ENCODE measurements around the gene ZNF664. TPM values are rescaled to one million over a fixed set of nuclear protein-coding genes. Genes with fewer than 3 reads are reported as not detected.

ZNF664 gene
- polyA plus RNA-seq, 1 donor from 2014 or later = 146 TPM

DNA sequence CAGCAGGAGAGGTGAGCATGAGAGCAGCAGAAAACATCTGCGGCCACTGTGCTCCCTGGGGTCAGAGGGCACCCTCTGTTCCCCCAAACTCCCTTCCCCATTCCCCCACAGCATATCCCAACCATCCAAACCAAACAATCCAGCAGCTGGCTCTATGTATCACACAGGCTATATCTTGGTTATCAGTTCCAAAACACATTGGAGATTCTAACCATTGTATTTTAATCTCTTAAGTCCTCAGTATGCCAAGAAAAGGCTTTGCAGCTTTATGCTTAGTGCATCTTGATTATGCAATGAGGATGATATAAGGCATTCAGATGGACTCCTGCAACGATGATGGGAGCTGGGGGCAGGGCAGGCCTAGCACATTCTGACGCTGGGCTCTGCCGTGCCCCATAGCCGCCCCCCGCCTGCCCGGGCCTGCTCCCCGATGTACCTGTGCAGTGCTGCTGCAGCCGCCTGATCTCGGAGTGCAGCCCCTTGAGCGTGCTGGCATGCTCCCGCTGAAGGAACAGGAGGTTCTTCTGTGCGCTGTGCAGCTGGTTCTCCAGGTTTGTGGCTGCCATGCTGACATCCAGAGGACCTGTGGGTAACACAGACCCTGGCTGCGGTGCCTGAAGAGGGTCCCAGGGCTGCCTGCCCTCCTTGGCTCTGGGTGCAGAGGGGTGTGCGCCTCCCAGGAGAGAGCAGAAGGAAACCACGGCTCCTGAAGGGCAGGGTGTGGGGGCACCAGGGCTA, 29.9 kb upstream of the ZNF664 start:
- H3K79me2 ChIP-seq (replicated peaks; ENCODE audit: insufficient read depth, low read length) = no peaks in the 10 kb centered on the region
- H2AFZ ChIP-seq (ENCODE audit: low read depth, low read length) = no peak overlapping the region
- no peaks in the 10 kb centered on the region for H3F3A ChIP-seq (ENCODE audit: insufficient read depth, low read length, poor library complexity, severe bottlenecking)
- no peaks in the 10 kb centered on the region for H3K36me3 ChIP-seq (ENCODE audit: insufficient read depth, low read length)
- no peak overlapping the region for H3K4me3 ChIP-seq (ENCODE audit: low read length)
- TF ChIP-seq MXI1 (conservative IDR thresholded peaks at IDR 0.05; ENCODE audit: poor library complexity, severe bottlenecking) = no peak
- no peak for TF ChIP-seq POLR2AphosphoS5 (IDR thresholded peaks at IDR 0.05)
- no peak for TF ChIP-seq RAD21 (conservative IDR thresholded peaks at IDR 0.05)
- TF ChIP-seq EP300 (conservative IDR thresholded peaks at IDR 0.05; ENCODE audit: poor library complexity, severe bottlenecking) = no peak
- TF ChIP-seq, protein P1, sequence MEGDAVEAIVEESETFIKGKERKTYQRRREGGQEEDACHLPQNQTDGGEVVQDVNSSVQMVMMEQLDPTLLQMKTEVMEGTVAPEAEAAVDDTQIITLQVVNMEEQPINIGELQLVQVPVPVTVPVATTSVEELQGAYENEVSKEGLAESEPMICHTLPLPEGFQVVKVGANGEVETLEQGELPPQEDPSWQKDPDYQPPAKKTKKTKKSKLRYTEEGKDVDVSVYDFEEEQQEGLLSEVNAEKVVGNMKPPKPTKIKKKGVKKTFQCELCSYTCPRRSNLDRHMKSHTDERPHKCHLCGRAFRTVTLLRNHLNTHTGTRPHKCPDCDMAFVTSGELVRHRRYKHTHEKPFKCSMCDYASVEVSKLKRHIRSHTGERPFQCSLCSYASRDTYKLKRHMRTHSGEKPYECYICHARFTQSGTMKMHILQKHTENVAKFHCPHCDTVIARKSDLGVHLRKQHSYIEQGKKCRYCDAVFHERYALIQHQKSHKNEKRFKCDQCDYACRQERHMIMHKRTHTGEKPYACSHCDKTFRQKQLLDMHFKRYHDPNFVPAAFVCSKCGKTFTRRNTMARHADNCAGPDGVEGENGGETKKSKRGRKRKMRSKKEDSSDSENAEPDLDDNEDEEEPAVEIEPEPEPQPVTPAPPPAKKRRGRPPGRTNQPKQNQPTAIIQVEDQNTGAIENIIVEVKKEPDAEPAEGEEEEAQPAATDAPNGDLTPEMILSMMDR (IDR thresholded peaks at IDR 0.05; ENCODE audit: poor library complexity, severe bottlenecking) = no peak
- no peak for TF ChIP-seq REST (IDR thresholded peaks at IDR 0.05; ENCODE audit: borderline replicate concordance)
- no peak for TF ChIP-seq TAF1 (IDR thresholded peaks at IDR 0.05; ENCODE audit: low read depth)
- TF ChIP-seq EZH2 (IDR thresholded peaks at IDR 0.05; ENCODE audit: borderline replicate concordance, insufficient read depth, low read length, poor library complexity, severe bottlenecking) = no peak
- no peak for TF ChIP-seq SMC3 (conservative IDR thresholded peaks at IDR 0.05; ENCODE audit: poor library complexity)
- no peak overlapping the region for H3K4me2 ChIP-seq (ENCODE audit: low read length)
- H3K27me3 ChIP-seq (ENCODE audit: insufficient read depth, low read depth, low read length) = no peaks in the 10 kb centered on the region
- H4K20me1 ChIP-seq (ENCODE audit: insufficient read depth) = no peaks in the 10 kb centered on the region
- H3K27ac ChIP-seq (ENCODE audit: low read length) = no peak overlapping the region
- no peak overlapping the region for H3K9ac ChIP-seq (ENCODE audit: low read length)
- H3K9me3 ChIP-seq (ENCODE audit: low read length) = no peaks in the 10 kb centered on the region
- H3K9me2 ChIP-seq (ENCODE audit: insufficient read depth, low read length) = no peaks in the 10 kb centered on the region

GRCh38 chr12:123943816-123944215, 29.2 kb upstream of the ZNF664 start:
- H3K9me3 ChIP-seq (ENCODE audit: low read length) = no peaks in the 10 kb centered on the region
- no peaks in the 10 kb centered on the region for H3K9me2 ChIP-seq (ENCODE audit: insufficient read depth, low read length)
- H3K9ac ChIP-seq (ENCODE audit: low read length) = no peak overlapping the region
- no peaks in the 10 kb centered on the region for H3K79me2 ChIP-seq (replicated peaks; ENCODE audit: insufficient read depth, low read length)
- no peak overlapping the region for H3K4me2 ChIP-seq (ENCODE audit: low read length)
- no peaks in the 10 kb centered on the region for H3K36me3 ChIP-seq (ENCODE audit: insufficient read depth, low read length)
- H3K27me3 ChIP-seq (ENCODE audit: insufficient read depth, low read depth, low read length) = no peaks in the 10 kb centered on the region
- H3F3A ChIP-seq (ENCODE audit: insufficient read depth, low read length, poor library complexity, severe bottlenecking) = no peaks in the 10 kb centered on the region
- H4K20me1 ChIP-seq (ENCODE audit: insufficient read depth) = no peaks in the 10 kb centered on the region
- H3K27ac ChIP-seq (ENCODE audit: low read length) = no peak overlapping the region
- TF ChIP-seq POLR2AphosphoS5 (IDR thresholded peaks at IDR 0.05) (no peak), EZH2 (IDR thresholded peaks at IDR 0.05; ENCODE audit: borderline replicate concordance, insufficient read depth, low read length, poor library complexity, severe bottlenecking) (no peak), EP300 (conservative IDR thresholded peaks at IDR 0.05; ENCODE audit: poor library complexity, severe bottlenecking) (no peak), MXI1 (conservative IDR thresholded peaks at IDR 0.05; ENCODE audit: poor library complexity, severe bottlenecking) (no peak), TAF1 (IDR thresholded peaks at IDR 0.05; ENCODE audit: low read depth) (no peak)
- no peak overlapping the region for H2AFZ ChIP-seq (ENCODE audit: low read depth, low read length)
- H3K4me3 ChIP-seq (ENCODE audit: low read length) = no peak overlapping the region
